Smooth muscle cell (in vitro differentiated cells): ENCODE measurements around the gene CDH18. TPM values are rescaled to one million over a fixed set of nuclear protein-coding genes. Genes with fewer than 3 reads are reported as not detected.

Source experiments
- DNase-seq: peaks from one replicate; lab custom pipeline; 2025; ENCODE audit not compliant: unreplicated experiment; lab: John Stamatoyannopoulos, UW
- H2AFZ ChIP-seq: fragments of 200-600 bp; sonication (generic); 2 replicates; pipeline ENCODE4 v1.6.0; 2016; ENCODE audit warnings: antibody characterized with exemption, low read depth, mild to moderate bottlenecking
- H3F3A ChIP-seq: fragments of 200-600 bp; sonication (generic); 2 replicates; pipeline ENCODE4 v1.6.0; 2017; ENCODE audit warnings: antibody characterized with exemption, low read depth
- H3K27ac ChIP-seq: fragments of 200-600 bp; sonication (generic); 2 replicates; pipeline ENCODE4 v1.5.1; 2016; ENCODE audit warnings: low read depth, mild to moderate bottlenecking
- H3K27me3 ChIP-seq: fragments of 200-600 bp; sonication (generic); 2 replicates; pipeline ENCODE4 v1.6.1; 2016; ENCODE audit warnings: low read depth, mild to moderate bottlenecking
- H3K36me3 ChIP-seq: fragments of 200-600 bp; sonication (generic); 2 replicates; pipeline ENCODE4 v1.5.1; 2016; ENCODE audit warnings: low read depth
- H3K4me1 ChIP-seq: fragments of 200-600 bp; sonication (generic); 2 replicates; pipeline ENCODE4 v1.5.1; 2016; ENCODE audit warnings: low read depth
- H3K4me2 ChIP-seq: fragments of 200-600 bp; sonication (generic); 2 replicates; pipeline ENCODE4 v1.6.0; 2016; ENCODE audit warnings: mild to moderate bottlenecking
- H3K4me3 ChIP-seq: fragments of 200-600 bp; sonication (generic); 2 replicates; pipeline ENCODE4 v1.5.1; 2016; ENCODE audit warnings: mild to moderate bottlenecking
- H3K79me2 ChIP-seq: fragments of 200-600 bp; sonication (generic); 2 replicates; pipeline ENCODE4 v1.6.0; 2016; ENCODE audit warnings: low read depth, mild to moderate bottlenecking
- H3K9ac ChIP-seq: fragments of 200-600 bp; sonication (generic); 2 replicates; pipeline ENCODE4 v1.6.0; 2016; ENCODE audit warnings: low read depth
- H3K9me3 ChIP-seq: fragments of 200-600 bp; sonication (generic); replicated peaks from 2 replicates; pipeline ENCODE4 v1.5.1; 2016; ENCODE audit warnings: low read depth
- H4K20me1 ChIP-seq: fragments of 200-600 bp; sonication (generic); 2 replicates; pipeline ENCODE4 v1.6.0; 2016; ENCODE audit warnings: low read depth
- WGBS: methylation state at CpG from one replicate; pipeline ENCODE4 v1.1.7; 2016; ENCODE audit warnings: low lambda C conversion rate; 5-methylcytosine and 5-hydroxymethylcytosine counted together
- polyA plus RNA-seq: library from polyadenylated mRNA; unstranded; fragments of >200 nt; fragmentation: Nextera tagmentation; extraction: Ambion mirVana; gene quantifications from 2 replicates; pipeline ENCODE4 v1.2.1, GENCODE V29; 2016
- total RNA-seq: library from RNA; depleted of rRNA; stranded (reverse); fragments of >200 nt; gene quantifications from 2 replicates; pipeline ENCODE4 v1.2.3, GENCODE V29; 2014
- TF ChIP-seq, protein P1 (sequence below): fragments of 200-600 bp; sonication (generic); IDR thresholded peaks from 2 replicates; pipeline ENCODE4 v1.5.1; 2017; ENCODE audit warnings: borderline replicate concordance, mild to moderate bottlenecking, antibody characterized with exemption; ENCODE audit not compliant: insufficient read depth, poor library complexity, severe bottlenecking

The CDH18 gene
- total and polyA plus RNA-seq, 2 experiments from 2014 or later, result 0.13 TPM; not detected in 1

- Histone ChIP-seq H3K9me3 (no peaks in the 10 kb centered on the region), H3K79me2 (no peaks in the 10 kb centered on the region), H3F3A (peaks cover 9% of the 10 kb centered on the region), H3K27me3 (no peaks in the 10 kb centered on the region), H3K36me3 (no peaks in the 10 kb centered on the region), H2AFZ (peak overlapping the region; percentile 38), H3K4me2 (peak overlapping the region; percentile 72), H3K9ac (no peak overlapping the region), H4K20me1 (no peaks in the 10 kb centered on the region), H3K27ac (peak overlapping the region; percentile 36), H3K4me1 (peaks cover 23% of the 10 kb centered on the region), H3K4me3 (no peak overlapping the region)
- DNase-seq, result no peak
- TF ChIP-seq, protein P1, sequence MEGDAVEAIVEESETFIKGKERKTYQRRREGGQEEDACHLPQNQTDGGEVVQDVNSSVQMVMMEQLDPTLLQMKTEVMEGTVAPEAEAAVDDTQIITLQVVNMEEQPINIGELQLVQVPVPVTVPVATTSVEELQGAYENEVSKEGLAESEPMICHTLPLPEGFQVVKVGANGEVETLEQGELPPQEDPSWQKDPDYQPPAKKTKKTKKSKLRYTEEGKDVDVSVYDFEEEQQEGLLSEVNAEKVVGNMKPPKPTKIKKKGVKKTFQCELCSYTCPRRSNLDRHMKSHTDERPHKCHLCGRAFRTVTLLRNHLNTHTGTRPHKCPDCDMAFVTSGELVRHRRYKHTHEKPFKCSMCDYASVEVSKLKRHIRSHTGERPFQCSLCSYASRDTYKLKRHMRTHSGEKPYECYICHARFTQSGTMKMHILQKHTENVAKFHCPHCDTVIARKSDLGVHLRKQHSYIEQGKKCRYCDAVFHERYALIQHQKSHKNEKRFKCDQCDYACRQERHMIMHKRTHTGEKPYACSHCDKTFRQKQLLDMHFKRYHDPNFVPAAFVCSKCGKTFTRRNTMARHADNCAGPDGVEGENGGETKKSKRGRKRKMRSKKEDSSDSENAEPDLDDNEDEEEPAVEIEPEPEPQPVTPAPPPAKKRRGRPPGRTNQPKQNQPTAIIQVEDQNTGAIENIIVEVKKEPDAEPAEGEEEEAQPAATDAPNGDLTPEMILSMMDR, result no peak
- WGBS, result 13% methylated on average over 3 of the region's 3 CpGs
These were observed 132.1 kb downstream of the CDH18 start for GRCh38 chr5:19855931-19856330.

- H3K27ac ChIP-seq, result peak overlapping the region; percentile 36
- H2AFZ ChIP-seq, result peak overlapping the region; percentile 38
- peaks cover 9% of the 10 kb centered on the region for H3F3A ChIP-seq
- H3K4me3 ChIP-seq, result no peak overlapping the region
- DNase-seq, result no peak
- H3K4me1 ChIP-seq, result peaks cover 23% of the 10 kb centered on the region
- TF ChIP-seq, protein P1, result no peak
- H3K9me3 ChIP-seq, result no peaks in the 10 kb centered on the region
- H3K4me2 ChIP-seq, result peak overlapping the region; percentile 72
- no peak overlapping the region for H3K9ac ChIP-seq
- no peaks in the 10 kb centered on the region for H4K20me1 ChIP-seq
- no peaks in the 10 kb centered on the region for H3K27me3 ChIP-seq
- H3K79me2 ChIP-seq, result no peaks in the 10 kb centered on the region
- H3K36me3 ChIP-seq, result no peaks in the 10 kb centered on the region
These were observed 132.5 kb downstream of the CDH18 start for GRCh38 chr5:19855453-19855852.

- WGBS, result 77% methylated on average over 4 of the region's 4 CpGs
- Histone ChIP-seq H3K4me1 (peaks cover 23% of the 10 kb centered on the region), H3K4me3 (no peak overlapping the region), H3K79me2 (no peaks in the 10 kb centered on the region), H3K4me2 (peak overlapping the region; percentile 72), H3K27me3 (no peaks in the 10 kb centered on the region), H3K36me3 (no peaks in the 10 kb centered on the region), H3K9ac (no peak overlapping the region), H3K27ac (peak overlapping the region; percentile 36), H3F3A (peaks cover 9% of the 10 kb centered on the region), H2AFZ (no peak overlapping the region), H4K20me1 (no peaks in the 10 kb centered on the region), H3K9me3 (no peaks in the 10 kb centered on the region)
- DNase-seq, result no peak
- TF ChIP-seq, protein P1, result no peak
These were observed 133.0 kb downstream of the CDH18 start for GRCh38 chr5:19855031-19855430.

DNA sequence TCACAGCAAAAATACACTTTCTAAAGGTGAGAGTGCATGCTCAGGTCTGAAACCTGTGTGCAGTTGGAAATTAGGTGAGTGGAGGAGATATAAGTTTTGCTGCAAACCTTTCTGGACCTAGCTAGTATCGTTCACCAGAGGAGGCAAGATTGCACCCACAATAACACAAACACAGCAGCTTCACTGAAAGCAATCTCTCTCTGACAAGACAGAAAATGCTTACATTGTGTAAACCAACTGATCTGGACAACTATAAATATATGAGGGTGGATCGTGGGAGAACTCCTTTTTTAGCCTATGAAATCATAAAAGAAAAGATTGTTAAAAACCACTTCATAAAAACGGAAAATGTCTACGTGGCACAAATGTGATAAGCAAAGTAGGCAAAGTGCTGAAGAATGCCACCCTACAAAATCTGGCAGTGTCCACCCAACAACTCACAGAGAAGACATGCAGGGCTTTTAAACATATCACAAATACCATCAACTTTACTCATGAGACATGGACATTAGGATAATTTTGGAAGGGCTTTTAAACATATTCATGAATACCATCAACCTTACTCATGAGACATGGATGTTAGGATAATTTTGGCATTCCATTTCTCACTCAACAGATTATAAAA lies 134.3 kb downstream of the CDH18 start:
- no peak overlapping the region for H3K9ac ChIP-seq
- peak overlapping the region; percentile 81 for H2AFZ ChIP-seq
- H3K4me3 ChIP-seq, result no peak overlapping the region
- no peaks in the 10 kb centered on the region for H3K27me3 ChIP-seq
- H3F3A ChIP-seq, result peaks cover 9% of the 10 kb centered on the region
- H3K9me3 ChIP-seq, result no peaks in the 10 kb centered on the region
- peak overlapping the region; percentile 76 for H3K4me2 ChIP-seq
- no peaks in the 10 kb centered on the region for H3K36me3 ChIP-seq
- no peaks in the 10 kb centered on the region for H4K20me1 ChIP-seq
- TF ChIP-seq, protein P1, result no peak
- no peak for DNase-seq
- H3K79me2 ChIP-seq, result no peaks in the 10 kb centered on the region
- peak overlapping the region; percentile 67 for H3K27ac ChIP-seq
- WGBS, result 3% methylated on average over 4 of the region's 4 CpGs
- H3K4me1 ChIP-seq, result peaks cover 23% of the 10 kb centered on the region
